Panc1 (cell line): ENCODE data around the gene EIF1.
"Not testable (repeated sequence)": the region's sequence is repeated elsewhere in the genome, so short reads cannot be mapped to it uniquely, and the experiment has no call there.

Experiments
- SIN3A ChIP-seq: IDR thresholded peaks from 2 replicates; pipeline ENCODE4 v1.6.1; 2012; ENCODE audit warnings: low read depth, mild to moderate bottlenecking, low read length, moderate library complexity, borderline replicate concordance; ENCODE audit not compliant: insufficient read depth
- TF ChIP-seq, protein P1 (sequence below): fragments of 450-650 bp; IDR thresholded peaks from 2 replicates; pipeline ENCODE4 v1.5.1; 2017; ENCODE audit warnings: mild to moderate bottlenecking
- TF ChIP-seq, protein P2 (sequence below), 2 experiments: IDR thresholded peaks; 2 replicates each; pipeline ENCODE4 v1.6.1; 2011 to 2012; ENCODE audit warnings: low read depth in 2 of 2, control low read depth in 1 of 2, low read length in 1 of 2, mild to moderate bottlenecking in 1 of 2, moderate library complexity in 1 of 2; ENCODE audit not compliant: insufficient read depth in 1 of 2

DNA sequence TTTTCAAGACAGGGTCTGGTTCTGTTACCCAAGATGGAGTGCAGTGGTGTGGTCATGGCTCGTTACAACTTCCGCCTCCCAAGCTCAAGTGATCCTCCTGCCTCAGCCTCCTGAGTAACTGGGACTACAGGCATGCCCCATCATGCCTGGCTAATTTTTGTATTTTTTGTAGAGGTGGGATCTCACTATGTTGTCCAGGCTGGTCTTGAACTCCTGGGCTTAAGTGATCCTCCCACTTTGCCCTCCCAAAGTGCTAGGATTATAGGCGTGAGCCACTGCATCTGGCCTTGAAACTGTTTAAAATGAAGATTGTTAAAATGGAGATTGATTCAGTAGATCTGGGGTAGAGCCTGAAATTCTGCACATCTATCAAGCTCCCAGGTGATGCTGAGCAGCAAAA is 12.2 kb downstream of the EIF1 start:
- TF ChIP-seq, protein P1, sequence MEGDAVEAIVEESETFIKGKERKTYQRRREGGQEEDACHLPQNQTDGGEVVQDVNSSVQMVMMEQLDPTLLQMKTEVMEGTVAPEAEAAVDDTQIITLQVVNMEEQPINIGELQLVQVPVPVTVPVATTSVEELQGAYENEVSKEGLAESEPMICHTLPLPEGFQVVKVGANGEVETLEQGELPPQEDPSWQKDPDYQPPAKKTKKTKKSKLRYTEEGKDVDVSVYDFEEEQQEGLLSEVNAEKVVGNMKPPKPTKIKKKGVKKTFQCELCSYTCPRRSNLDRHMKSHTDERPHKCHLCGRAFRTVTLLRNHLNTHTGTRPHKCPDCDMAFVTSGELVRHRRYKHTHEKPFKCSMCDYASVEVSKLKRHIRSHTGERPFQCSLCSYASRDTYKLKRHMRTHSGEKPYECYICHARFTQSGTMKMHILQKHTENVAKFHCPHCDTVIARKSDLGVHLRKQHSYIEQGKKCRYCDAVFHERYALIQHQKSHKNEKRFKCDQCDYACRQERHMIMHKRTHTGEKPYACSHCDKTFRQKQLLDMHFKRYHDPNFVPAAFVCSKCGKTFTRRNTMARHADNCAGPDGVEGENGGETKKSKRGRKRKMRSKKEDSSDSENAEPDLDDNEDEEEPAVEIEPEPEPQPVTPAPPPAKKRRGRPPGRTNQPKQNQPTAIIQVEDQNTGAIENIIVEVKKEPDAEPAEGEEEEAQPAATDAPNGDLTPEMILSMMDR: not testable (repeated sequence)
- TF ChIP-seq, protein P2, sequence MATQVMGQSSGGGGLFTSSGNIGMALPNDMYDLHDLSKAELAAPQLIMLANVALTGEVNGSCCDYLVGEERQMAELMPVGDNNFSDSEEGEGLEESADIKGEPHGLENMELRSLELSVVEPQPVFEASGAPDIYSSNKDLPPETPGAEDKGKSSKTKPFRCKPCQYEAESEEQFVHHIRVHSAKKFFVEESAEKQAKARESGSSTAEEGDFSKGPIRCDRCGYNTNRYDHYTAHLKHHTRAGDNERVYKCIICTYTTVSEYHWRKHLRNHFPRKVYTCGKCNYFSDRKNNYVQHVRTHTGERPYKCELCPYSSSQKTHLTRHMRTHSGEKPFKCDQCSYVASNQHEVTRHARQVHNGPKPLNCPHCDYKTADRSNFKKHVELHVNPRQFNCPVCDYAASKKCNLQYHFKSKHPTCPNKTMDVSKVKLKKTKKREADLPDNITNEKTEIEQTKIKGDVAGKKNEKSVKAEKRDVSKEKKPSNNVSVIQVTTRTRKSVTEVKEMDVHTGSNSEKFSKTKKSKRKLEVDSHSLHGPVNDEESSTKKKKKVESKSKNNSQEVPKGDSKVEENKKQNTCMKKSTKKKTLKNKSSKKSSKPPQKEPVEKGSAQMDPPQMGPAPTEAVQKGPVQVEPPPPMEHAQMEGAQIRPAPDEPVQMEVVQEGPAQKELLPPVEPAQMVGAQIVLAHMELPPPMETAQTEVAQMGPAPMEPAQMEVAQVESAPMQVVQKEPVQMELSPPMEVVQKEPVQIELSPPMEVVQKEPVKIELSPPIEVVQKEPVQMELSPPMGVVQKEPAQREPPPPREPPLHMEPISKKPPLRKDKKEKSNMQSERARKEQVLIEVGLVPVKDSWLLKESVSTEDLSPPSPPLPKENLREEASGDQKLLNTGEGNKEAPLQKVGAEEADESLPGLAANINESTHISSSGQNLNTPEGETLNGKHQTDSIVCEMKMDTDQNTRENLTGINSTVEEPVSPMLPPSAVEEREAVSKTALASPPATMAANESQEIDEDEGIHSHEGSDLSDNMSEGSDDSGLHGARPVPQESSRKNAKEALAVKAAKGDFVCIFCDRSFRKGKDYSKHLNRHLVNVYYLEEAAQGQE (IDR thresholded peaks at IDR 0.05; ENCODE audit: insufficient read depth in 1 of 2, low read depth in 2 of 2, low read length in 1 of 2): not testable (repeated sequence)
- TF ChIP-seq SIN3A: not testable (repeated sequence)
